Activated CD8-positive, alpha-beta T cell treated with anti-CD3 and anti-CD28 coated beads for 36 hours (primary cell): ENCODE measurements around the gene KIRREL1. TPM values are rescaled to one million over a fixed set of nuclear protein-coding genes. Genes with fewer than 3 reads are reported as not detected.

ENCODE experiments used
- ATAC-seq: fragments of 200-7000 bp; cut with Tn5 transposase; one replicate; pipeline ENCODE4 v1.10.0; 2021; ENCODE audit warnings: mild to moderate bottlenecking, moderate library complexity
- CTCF ChIA-PET: fragments of 350-600 bp; sonication (Branson Sonifier 250); formaldehyde crosslinking; loops from one replicate; lab custom pipeline; 2021; ENCODE audit warnings: antibody characterized with exemption; lab: Charles Lee
- POLR2A ChIA-PET: fragments of 350-600 bp; sonication (Branson Sonifier 250); formaldehyde crosslinking; loops from one replicate; lab custom pipeline; 2021; ENCODE audit warnings: antibody characterized with exemption; lab: Charles Lee
- DNase-seq: peaks from one replicate; pipeline ENCODE4 v3.0.0-alpha.2; 2020
- H3K27ac Mint-ChIP-seq: one replicate; pipeline ENCODE4 v1.8.0; 2021; ENCODE audit warnings: mild to moderate bottlenecking, mixed read lengths
- H3K27me3 Mint-ChIP-seq: one replicate; pipeline ENCODE4 v1.8.0; 2021; ENCODE audit warnings: mixed read lengths
- H3K36me3 Mint-ChIP-seq: one replicate; pipeline ENCODE4 v1.8.0; 2021; ENCODE audit warnings: low read depth, mixed read lengths
- H3K4me1 Mint-ChIP-seq: one replicate; pipeline ENCODE4 v1.8.0; 2021; ENCODE audit warnings: low read depth, mixed read lengths
- H3K4me3 Mint-ChIP-seq: one replicate; pipeline ENCODE4 v1.8.0; 2021; ENCODE audit warnings: mild to moderate bottlenecking, moderate library complexity, mixed read lengths
- H3K9me3 Mint-ChIP-seq: one replicate; pipeline ENCODE4 v1.8.0; 2021; ENCODE audit warnings: mixed read lengths
- intact Hi-C: fragments of 100-400 bp; cut with micrococcal nuclease; formaldehyde crosslinking; loops from one replicate; pipeline ENCODE4 v1.10.0; 2022
- total RNA-seq, 2 experiments: library from RNA; stranded (reverse); gene quantifications; one replicate each; pipeline ENCODE4 v1.2.3, GENCODE V29; 2021
- TF ChIP-seq, protein P1 (sequence below): fragments of 200-600 bp; IDR thresholded peaks from one replicate; pipeline ENCODE4 v1.8.0; 2022; ENCODE audit warnings: antibody characterized with exemption, mild to moderate bottlenecking

KIRREL1 gene
- total RNA-seq, 2 experiments from 2014 or later: 0.11 to 0.16 TPM

DNA sequence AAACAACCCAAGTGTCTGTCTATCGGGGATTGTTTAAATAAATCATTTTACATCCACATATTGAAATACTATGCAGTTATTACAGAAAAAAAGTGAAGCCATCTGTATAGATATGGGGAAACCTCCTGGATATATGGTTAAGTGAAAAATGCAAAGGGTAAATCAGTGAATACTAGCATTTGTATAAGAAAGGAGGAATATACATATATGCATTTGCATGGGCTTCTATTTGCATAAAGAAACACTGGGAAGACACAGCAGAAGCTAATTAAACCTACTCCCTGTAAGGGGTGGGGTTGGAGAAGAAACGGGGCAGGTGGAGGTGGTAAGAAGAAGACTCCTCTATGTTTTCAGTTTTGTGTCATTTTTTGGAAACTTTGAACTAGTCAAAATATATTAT, 16.6 kb upstream of the KIRREL1 start:
- Mint-ChIP-seq H3K4me1 (no peaks in the 10 kb centered on the region), H3K27ac (no peak overlapping the region), H3K9me3 (no peaks in the 10 kb centered on the region), H3K36me3 (no peaks in the 10 kb centered on the region), H3K4me3 (no peak overlapping the region), H3K27me3 (peaks cover 18% of the 10 kb centered on the region)
- intact Hi-C loops: no loop called here
- TF ChIP-seq, protein P1, sequence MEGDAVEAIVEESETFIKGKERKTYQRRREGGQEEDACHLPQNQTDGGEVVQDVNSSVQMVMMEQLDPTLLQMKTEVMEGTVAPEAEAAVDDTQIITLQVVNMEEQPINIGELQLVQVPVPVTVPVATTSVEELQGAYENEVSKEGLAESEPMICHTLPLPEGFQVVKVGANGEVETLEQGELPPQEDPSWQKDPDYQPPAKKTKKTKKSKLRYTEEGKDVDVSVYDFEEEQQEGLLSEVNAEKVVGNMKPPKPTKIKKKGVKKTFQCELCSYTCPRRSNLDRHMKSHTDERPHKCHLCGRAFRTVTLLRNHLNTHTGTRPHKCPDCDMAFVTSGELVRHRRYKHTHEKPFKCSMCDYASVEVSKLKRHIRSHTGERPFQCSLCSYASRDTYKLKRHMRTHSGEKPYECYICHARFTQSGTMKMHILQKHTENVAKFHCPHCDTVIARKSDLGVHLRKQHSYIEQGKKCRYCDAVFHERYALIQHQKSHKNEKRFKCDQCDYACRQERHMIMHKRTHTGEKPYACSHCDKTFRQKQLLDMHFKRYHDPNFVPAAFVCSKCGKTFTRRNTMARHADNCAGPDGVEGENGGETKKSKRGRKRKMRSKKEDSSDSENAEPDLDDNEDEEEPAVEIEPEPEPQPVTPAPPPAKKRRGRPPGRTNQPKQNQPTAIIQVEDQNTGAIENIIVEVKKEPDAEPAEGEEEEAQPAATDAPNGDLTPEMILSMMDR: no peak
- CTCF ChIA-PET: interaction anchor here (1.6 to 2.4 kb wide), 2 partner anchors 15 to 142 kb away, joined by 7 to 8 read pairs; no protein-coding TSS in a partner anchor
- POLR2A ChIA-PET: no interaction called here
- no peak for DNase-seq
- ATAC-seq: no peak

DNA sequence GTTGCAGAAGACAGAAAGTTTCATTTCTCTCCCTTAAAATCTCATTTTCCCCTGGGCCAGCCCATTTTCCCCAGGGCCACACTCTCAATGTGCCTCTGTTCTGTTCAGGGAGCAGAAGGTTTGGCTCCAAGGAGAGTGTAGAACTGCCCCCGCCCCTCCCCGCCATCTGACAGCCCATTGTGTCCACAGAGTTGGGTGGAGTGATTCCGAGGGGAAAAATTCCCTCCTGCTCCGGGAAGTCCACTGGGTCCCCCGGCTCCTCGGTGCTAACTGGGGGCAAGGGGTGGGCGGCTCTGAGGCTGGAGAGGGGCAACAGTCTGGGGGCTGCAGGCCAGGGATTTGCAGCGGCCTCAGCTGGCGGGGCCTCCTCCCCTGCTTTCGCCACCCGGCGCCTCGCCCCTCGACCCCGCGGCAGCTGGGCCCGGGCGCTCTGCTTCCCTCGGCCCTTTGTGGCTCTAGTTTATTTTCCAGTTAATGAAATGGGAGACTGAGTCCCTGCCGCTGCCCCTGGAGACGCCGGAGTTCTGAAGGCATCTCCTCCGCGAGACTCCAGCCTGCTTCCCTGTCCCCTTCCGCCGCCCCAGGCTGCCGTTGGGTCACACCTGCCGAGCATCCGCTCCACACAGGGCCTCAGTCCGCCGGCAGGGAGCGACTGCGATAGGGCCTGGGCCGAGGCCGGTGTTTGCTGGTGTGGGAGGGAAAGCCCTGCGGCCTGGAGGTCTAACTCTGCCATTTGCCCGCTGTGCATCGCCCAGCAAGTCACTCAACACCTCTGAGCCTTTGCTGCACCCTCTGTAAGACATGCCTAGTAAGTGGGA, 14.7 kb upstream of the KIRREL1 start:
- Mint-ChIP-seq H3K4me3 (no peak overlapping the region), H3K9me3 (no peaks in the 10 kb centered on the region), H3K36me3 (no peaks in the 10 kb centered on the region), H3K27me3 (peaks cover 22% of the 10 kb centered on the region), H3K4me1 (no peaks in the 10 kb centered on the region), H3K27ac (no peak overlapping the region)
- DNase-seq (no peak), ATAC-seq (no peak)
- POLR2A ChIA-PET: no interaction called here
- CTCF ChIA-PET: no interaction called here
- TF ChIP-seq, protein P1: no peak
- intact Hi-C loops: no loop called here

DNA sequence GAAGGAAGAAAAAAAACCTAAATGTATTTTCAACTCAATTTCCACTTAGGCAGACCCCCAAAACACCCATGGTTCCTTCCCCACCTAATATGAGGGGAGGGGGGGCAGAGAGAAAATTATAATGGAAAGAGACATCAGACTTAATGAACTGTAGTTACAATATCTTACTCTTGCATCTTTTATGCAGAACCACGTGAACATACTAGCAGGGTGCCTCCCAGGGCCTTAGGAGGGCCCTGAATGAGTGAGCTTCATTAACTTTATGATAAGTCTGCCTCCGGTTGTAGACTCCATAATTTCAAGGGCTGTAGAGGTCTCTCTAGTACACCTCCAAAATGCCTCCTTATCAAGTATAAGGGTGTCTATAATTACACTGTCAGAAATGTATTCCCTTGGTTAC, 11.3 kb upstream of the KIRREL1 start:
- DNase-seq (no peak), ATAC-seq (no peak)
- no peak overlapping the region for H3K4me3 Mint-ChIP-seq
- no peaks in the 10 kb centered on the region for H3K4me1 Mint-ChIP-seq
- H3K27me3 Mint-ChIP-seq: peaks cover 21% of the 10 kb centered on the region
- POLR2A ChIA-PET: no interaction called here
- intact Hi-C loops: no loop called here
- H3K36me3 Mint-ChIP-seq: no peaks in the 10 kb centered on the region
- no peaks in the 10 kb centered on the region for H3K9me3 Mint-ChIP-seq
- no peak overlapping the region for H3K27ac Mint-ChIP-seq
- CTCF ChIA-PET: interaction anchor here (1.7 to 3.7 kb wide), 2 partner anchors 9 to 114 kb away, joined by 3 to 17 read pairs; no protein-coding TSS in a partner anchor
- TF ChIP-seq, protein P1: no peak

DNA sequence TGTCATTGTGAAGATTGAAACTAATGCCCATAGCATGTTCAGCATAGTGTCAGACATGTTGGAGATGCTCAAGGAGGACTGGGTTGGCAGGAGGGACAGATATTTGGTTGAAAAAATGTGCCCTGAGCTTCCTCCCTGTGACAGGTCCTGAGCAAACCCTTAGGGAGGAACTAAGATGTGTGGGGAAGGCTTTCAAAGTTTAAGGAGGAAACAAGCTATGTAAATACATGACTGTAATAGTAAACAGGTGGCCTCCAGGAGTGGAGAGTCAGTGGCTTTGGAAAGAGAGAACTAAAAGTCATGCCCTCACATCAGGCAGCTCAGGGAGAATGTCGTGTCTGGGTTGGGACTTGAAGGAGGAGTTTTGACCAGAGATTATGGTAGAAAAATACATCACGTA, 9.7 kb upstream of the KIRREL1 start:
- Mint-ChIP-seq H3K4me1 (no peaks in the 10 kb centered on the region), H3K9me3 (no peaks in the 10 kb centered on the region), H3K4me3 (no peak overlapping the region), H3K27me3 (peaks cover 17% of the 10 kb centered on the region), H3K36me3 (no peaks in the 10 kb centered on the region), H3K27ac (no peak overlapping the region)
- ATAC-seq (no peak), DNase-seq (no peak)
- POLR2A ChIA-PET: no interaction called here
- TF ChIP-seq, protein P1: no peak
- CTCF ChIA-PET: interaction anchor here (2.7 to 3.7 kb wide), 2 partner anchors 8 to 138 kb away, joined by 10 to 17 read pairs; no protein-coding TSS in a partner anchor
- intact Hi-C loops: no loop called here

DNA sequence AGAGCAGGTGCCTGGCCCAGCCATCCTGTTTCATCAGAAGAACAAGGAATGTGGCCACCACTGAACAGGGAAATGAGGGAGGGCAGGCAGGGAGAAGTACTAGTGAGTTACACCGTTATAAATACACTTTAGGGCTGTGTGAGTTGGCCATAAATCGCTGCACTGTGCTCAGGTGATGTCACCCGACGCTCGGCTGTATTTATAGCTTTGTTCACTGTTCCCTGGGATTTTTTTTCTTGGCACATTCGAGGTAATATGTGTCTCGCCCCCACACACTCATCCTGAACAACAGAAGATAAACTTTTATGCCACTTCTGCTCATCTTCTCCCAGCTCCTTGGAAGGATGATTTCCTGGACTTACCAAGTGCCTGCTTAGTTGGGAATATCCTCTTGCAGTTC, 9.0 kb upstream of the KIRREL1 start:
- ATAC-seq (no peak), DNase-seq (no peak)
- peaks cover 14% of the 10 kb centered on the region for H3K27me3 Mint-ChIP-seq
- POLR2A ChIA-PET: no interaction called here
- H3K36me3 Mint-ChIP-seq: no peaks in the 10 kb centered on the region
- H3K4me1 Mint-ChIP-seq: no peaks in the 10 kb centered on the region
- no peak overlapping the region for H3K27ac Mint-ChIP-seq
- no peak overlapping the region for H3K4me3 Mint-ChIP-seq
- TF ChIP-seq, protein P1: no peak
- intact Hi-C loops: no loop called here
- CTCF ChIA-PET: interaction anchor here (2.7 to 3.7 kb wide), 2 partner anchors 7 to 137 kb away, joined by 10 to 17 read pairs; no protein-coding TSS in a partner anchor
- no peaks in the 10 kb centered on the region for H3K9me3 Mint-ChIP-seq
